ENCODE measurements around the gene ATXN1. TPM values are rescaled to one million over a fixed set of nuclear protein-coding genes. Genes with fewer than 3 reads are reported as not detected.

ATXN1 gene
- total RNA-seq, 1 experiment from 2014 or later = 27.0 TPM

- Histone ChIP-seq H4K20me1 (ENCODE audit: low read length) (no peaks in the 10 kb centered on the region), H3F3A (ENCODE audit: low read length, unreplicated experiment) (no peaks in the 10 kb centered on the region), H3K27ac (ENCODE audit: low read length) (peak overlapping the region; percentile 12), H3K79me2 (ENCODE audit: low read length) (peaks cover 83% of the 10 kb centered on the region), H3K9me3 (ENCODE audit: low read length) (no peaks in the 10 kb centered on the region), H3K36me3 (ENCODE audit: low read depth, low read length) (peaks cover 6% of the 10 kb centered on the region; the same call in 1 of the 2 replicates), H3K9ac (ENCODE audit: low read length) (no peak overlapping the region), H3K4me1 (ENCODE audit: insufficient read depth, low read length) (peaks cover 49% of the 10 kb centered on the region), H2AFZ (ENCODE audit: low read length) (no peak overlapping the region), H3K9me2 (replicated peaks; ENCODE audit: low read length) (no peaks in the 10 kb centered on the region), H3K4me2 (ENCODE audit: low read length) (peak overlapping the region; percentile 11), H3K27me3 (ENCODE audit: low read length) (no peaks in the 10 kb centered on the region), H3K4me3 (ENCODE audit: low read length) (no peak overlapping the region)
- DNase-seq (peak; percentile 78), ATAC-seq (peak; percentile 36)
- ChIA-PET CTCF (no interaction called here), POLR2A (ENCODE audit: unreplicated experiment) (no interaction called here)
- TF ChIP-seq EZH2 (IDR thresholded peaks at IDR 0.05; ENCODE audit: low read length, unreplicated experiment) (no peak), EZH2phosphoT487 (IDR thresholded peaks at IDR 0.05; ENCODE audit: borderline replicate concordance, low read length) (no peak), CTCF (conservative IDR thresholded peaks at IDR 0.05; ENCODE audit: low read depth, low read length) (no peak)
- intact Hi-C loops (cut with micrococcal nuclease) = no loop called here
- no TSS peak for BruUV-seq (replicated peaks)
Observed at GRCh38 chr6:16741112-16742016, 19.9 kb downstream of the ATXN1 start.

GRCh38 chr6:16740097-16740496, 21.2 kb downstream of the ATXN1 start:
- Histone ChIP-seq H3K27me3 (ENCODE audit: low read length) (no peaks in the 10 kb centered on the region), H2AFZ (ENCODE audit: low read length) (no peak overlapping the region), H3K4me2 (ENCODE audit: low read length) (no peak overlapping the region), H3K27ac (ENCODE audit: low read length) (no peak overlapping the region), H3K9me3 (ENCODE audit: low read length) (no peaks in the 10 kb centered on the region), H3F3A (ENCODE audit: low read length, unreplicated experiment) (no peaks in the 10 kb centered on the region), H3K4me3 (ENCODE audit: low read length) (no peak overlapping the region), H3K79me2 (ENCODE audit: low read length) (peaks cover 83% of the 10 kb centered on the region), H3K9me2 (replicated peaks; ENCODE audit: low read length) (no peaks in the 10 kb centered on the region), H3K36me3 (ENCODE audit: low read depth, low read length) (peaks cover 6% of the 10 kb centered on the region; the same call in 1 of the 2 replicates), H3K4me1 (ENCODE audit: insufficient read depth, low read length) (peaks cover 43% of the 10 kb centered on the region), H4K20me1 (ENCODE audit: low read length) (no peaks in the 10 kb centered on the region), H3K9ac (ENCODE audit: low read length) (no peak overlapping the region)
- DNase-seq (no peak), ATAC-seq (no peak)
- no TSS peak for BruUV-seq (replicated peaks)
- TF ChIP-seq CTCF (conservative IDR thresholded peaks at IDR 0.05; ENCODE audit: low read depth, low read length) = no peak
- ChIA-PET POLR2A (ENCODE audit: unreplicated experiment) (no interaction called here), CTCF (no interaction called here)
- intact Hi-C loops (cut with micrococcal nuclease) = no loop called here

- H2AFZ ChIP-seq (ENCODE audit: low read length) = no peak overlapping the region
- BruUV-seq (replicated peaks) = no TSS peak
- no peaks in the 10 kb centered on the region for H4K20me1 ChIP-seq (ENCODE audit: low read length)
- no peaks in the 10 kb centered on the region for H3K27me3 ChIP-seq (ENCODE audit: low read length)
- POLR2A ChIA-PET (ENCODE audit: unreplicated experiment) = interaction anchor here (0.7 kb wide), 1 partner anchor 233 kb away, joined by 3 read pairs; no protein-coding TSS in a partner anchor
- peaks cover 6% of the 10 kb centered on the region; the same call in 1 of the 2 replicates for H3K36me3 ChIP-seq (ENCODE audit: low read depth, low read length)
- no peak for TF ChIP-seq CTCF (conservative IDR thresholded peaks at IDR 0.05; ENCODE audit: low read depth, low read length)
- no peak for TF ChIP-seq EZH2phosphoT487 (IDR thresholded peaks at IDR 0.05; ENCODE audit: borderline replicate concordance, low read length)
- TF ChIP-seq EZH2 (IDR thresholded peaks at IDR 0.05; ENCODE audit: low read length, unreplicated experiment) = no peak
- H3K9ac ChIP-seq (ENCODE audit: low read length) = no peak overlapping the region
- H3K79me2 ChIP-seq (ENCODE audit: low read length) = peaks cover 78% of the 10 kb centered on the region
- CTCF ChIA-PET = no interaction called here
- no peak overlapping the region for H3K27ac ChIP-seq (ENCODE audit: low read length)
- intact Hi-C loops (cut with micrococcal nuclease) = no loop called here
- no peak for DNase-seq
- no peak overlapping the region for H3K4me2 ChIP-seq (ENCODE audit: low read length)
- H3K4me3 ChIP-seq (ENCODE audit: low read length) = no peak overlapping the region
- H3F3A ChIP-seq (ENCODE audit: low read length, unreplicated experiment) = no peaks in the 10 kb centered on the region
- H3K9me3 ChIP-seq (ENCODE audit: low read length) = no peaks in the 10 kb centered on the region
- ATAC-seq = no peak
- H3K4me1 ChIP-seq (ENCODE audit: insufficient read depth, low read length) = peaks cover 39% of the 10 kb centered on the region
- H3K9me2 ChIP-seq (replicated peaks; ENCODE audit: low read length) = no peaks in the 10 kb centered on the region
Observed at GRCh38 chr6:16739329-16739801, 21.9 kb downstream of the ATXN1 start.

All from PC-3 (cell line).